DOHH2 (cell line): ENCODE data around the gene ZMAT3.

ENCODE experiments used
- H3F3A ChIP-seq: fragments of 200-600 bp; sonication (generic), shearing (Covaris generic); 2 replicates; pipeline ENCODE4 v1.6.0; 2016; ENCODE audit warnings: antibody characterized with exemption, mild to moderate bottlenecking; ENCODE audit not compliant: control insufficient read depth, insufficient read depth
- H3K27ac ChIP-seq: fragments of 200-600 bp; sonication (generic); 2 replicates; pipeline ENCODE4 v1.5.1; 2014; ENCODE audit warnings: low read depth, mild to moderate bottlenecking, low read length, moderate library complexity
- H3K27me3 ChIP-seq: fragments of 200-600 bp; sonication (generic); 2 replicates; pipeline ENCODE4 v1.6.1; 2014; ENCODE audit warnings: mild to moderate bottlenecking, low read length, mixed read lengths; ENCODE audit not compliant: control insufficient read depth
- H3K36me3 ChIP-seq: fragments of 200-600 bp; sonication (generic); 2 replicates; pipeline ENCODE4 v1.6.1; 2014; ENCODE audit warnings: mild to moderate bottlenecking, low read length, moderate library complexity, mixed read lengths; ENCODE audit not compliant: control insufficient read depth
- H3K4me1 ChIP-seq: fragments of 200-600 bp; sonication (generic); 2 replicates; pipeline ENCODE4 v1.6.1; 2014; ENCODE audit warnings: mild to moderate bottlenecking, low read length, mixed read lengths; ENCODE audit not compliant: control insufficient read depth
- H3K4me2 ChIP-seq: fragments of 200-600 bp; sonication (generic); 2 replicates; pipeline ENCODE4 v1.6.0; 2014; ENCODE audit warnings: mild to moderate bottlenecking, low read length, moderate library complexity
- H3K4me3 ChIP-seq: fragments of 200-600 bp; sonication (generic); 2 replicates; pipeline ENCODE4 v1.5.1; 2014; ENCODE audit warnings: mild to moderate bottlenecking, low read length, mixed read lengths
- H3K79me2 ChIP-seq: fragments of 200-600 bp; sonication (generic); 2 replicates; pipeline ENCODE4 v1.6.1; 2014; ENCODE audit warnings: mild to moderate bottlenecking, low read length, mixed read lengths; ENCODE audit not compliant: control insufficient read depth
- H3K9me2 ChIP-seq: fragments of 200-600 bp; sonication (generic); replicated peaks from 2 replicates; pipeline ENCODE4 v1.6.1; 2014; ENCODE audit warnings: mild to moderate bottlenecking, low read length, mixed read lengths; ENCODE audit not compliant: control insufficient read depth
- H3K9me3 ChIP-seq: fragments of 200-600 bp; sonication (generic); 2 replicates; pipeline ENCODE4 v1.6.1; 2014; ENCODE audit warnings: antibody characterized with exemption, low read length, mixed read lengths; ENCODE audit not compliant: control insufficient read depth, insufficient read depth
- H4K20me1 ChIP-seq: fragments of 200-600 bp; sonication (generic); 2 replicates; pipeline ENCODE4 v1.6.0; 2014; ENCODE audit warnings: low read depth, mild to moderate bottlenecking, antibody characterized with exemption, low read length, moderate library complexity; ENCODE audit not compliant: control insufficient read depth, insufficient read depth
- EZH2phosphoT487 ChIP-seq: fragments of 200-600 bp; sonication (generic); IDR thresholded peaks from 2 replicates; pipeline ENCODE4 v1.6.1; 2017; ENCODE audit warnings: borderline replicate concordance, mild to moderate bottlenecking, antibody characterized with exemption, low read length, moderate library complexity, mixed read lengths
- TF ChIP-seq, protein P1 (sequence below): fragments of 200-600 bp; sonication (generic); IDR thresholded peaks from one replicate; pipeline ENCODE4 v1.5.1; 2014; ENCODE audit warnings: antibody characterized with exemption, mild to moderate bottlenecking, low read depth, low read length; ENCODE audit not compliant: poor library complexity, severe bottlenecking

ZMAT3 gene

DNA sequence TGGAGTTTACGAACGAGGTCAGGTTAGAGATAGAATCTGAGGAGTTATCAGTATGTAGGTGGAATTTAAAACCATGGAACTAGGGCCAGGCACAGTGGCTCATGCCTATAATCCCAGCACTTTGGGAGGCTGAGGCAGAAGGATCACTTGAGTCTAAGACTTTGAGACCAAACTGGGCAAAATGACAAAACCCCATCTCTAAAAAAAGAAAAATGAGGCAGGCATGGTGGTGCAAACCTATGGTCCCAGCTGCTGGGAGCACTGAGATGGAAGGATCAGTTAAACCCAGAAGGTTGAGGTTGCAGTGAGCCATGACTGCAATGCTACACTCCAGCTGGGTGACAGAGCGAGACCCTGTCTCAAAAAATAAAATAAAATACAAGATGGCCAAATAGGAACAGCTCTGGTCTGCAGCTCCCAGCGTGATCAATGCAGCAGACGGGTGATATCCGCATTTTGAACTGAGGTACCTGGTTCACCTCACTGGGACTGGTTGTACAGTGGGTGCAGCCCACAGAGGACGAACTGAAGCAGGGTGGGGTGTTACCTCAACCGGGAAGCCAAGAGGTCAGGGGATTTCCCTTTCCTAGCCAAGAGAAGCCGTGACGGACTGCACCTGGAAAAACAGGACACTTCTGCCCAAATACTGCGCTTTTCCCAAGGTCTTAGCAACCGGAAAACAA, 33.3 kb downstream of the ZMAT3 start:
- Histone ChIP-seq H3K36me3 (no peaks in the 10 kb centered on the region; the same call in 1 of the 2 replicates), H3K4me3 (no peak overlapping the region), H3F3A (no peaks in the 10 kb centered on the region), H3K4me1 (no peaks in the 10 kb centered on the region), H4K20me1 (no peaks in the 10 kb centered on the region), H3K9me2 (no peaks in the 10 kb centered on the region), H3K27ac (no peak overlapping the region), H3K27me3 (no peaks in the 10 kb centered on the region), H3K79me2 (peaks cover 44% of the 10 kb centered on the region), H3K9me3 (no peaks in the 10 kb centered on the region), H3K4me2 (no peak overlapping the region)
- TF ChIP-seq, protein P1, sequence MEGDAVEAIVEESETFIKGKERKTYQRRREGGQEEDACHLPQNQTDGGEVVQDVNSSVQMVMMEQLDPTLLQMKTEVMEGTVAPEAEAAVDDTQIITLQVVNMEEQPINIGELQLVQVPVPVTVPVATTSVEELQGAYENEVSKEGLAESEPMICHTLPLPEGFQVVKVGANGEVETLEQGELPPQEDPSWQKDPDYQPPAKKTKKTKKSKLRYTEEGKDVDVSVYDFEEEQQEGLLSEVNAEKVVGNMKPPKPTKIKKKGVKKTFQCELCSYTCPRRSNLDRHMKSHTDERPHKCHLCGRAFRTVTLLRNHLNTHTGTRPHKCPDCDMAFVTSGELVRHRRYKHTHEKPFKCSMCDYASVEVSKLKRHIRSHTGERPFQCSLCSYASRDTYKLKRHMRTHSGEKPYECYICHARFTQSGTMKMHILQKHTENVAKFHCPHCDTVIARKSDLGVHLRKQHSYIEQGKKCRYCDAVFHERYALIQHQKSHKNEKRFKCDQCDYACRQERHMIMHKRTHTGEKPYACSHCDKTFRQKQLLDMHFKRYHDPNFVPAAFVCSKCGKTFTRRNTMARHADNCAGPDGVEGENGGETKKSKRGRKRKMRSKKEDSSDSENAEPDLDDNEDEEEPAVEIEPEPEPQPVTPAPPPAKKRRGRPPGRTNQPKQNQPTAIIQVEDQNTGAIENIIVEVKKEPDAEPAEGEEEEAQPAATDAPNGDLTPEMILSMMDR: no peak
- no peak for TF ChIP-seq EZH2phosphoT487

DNA sequence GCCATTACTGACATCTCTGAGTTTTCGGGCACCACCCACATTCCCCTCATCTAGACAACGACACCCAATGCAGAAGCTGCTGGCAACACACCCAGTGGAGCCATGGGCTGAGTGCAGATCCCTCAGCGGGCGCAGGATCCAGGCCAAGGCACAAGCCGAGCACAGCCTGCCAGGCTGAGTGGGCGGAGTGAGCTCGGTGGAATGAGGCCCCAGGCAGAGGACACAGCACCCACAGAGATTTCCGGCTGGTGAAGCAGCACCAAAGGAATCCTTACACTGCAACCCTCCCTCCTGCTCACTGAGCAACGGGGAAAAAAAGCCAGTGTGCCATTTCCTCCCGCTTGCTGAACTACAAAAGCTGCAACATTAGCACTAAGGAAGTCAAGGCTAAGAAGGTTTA, 34.3 kb downstream of the ZMAT3 start:
- H3K4me2 ChIP-seq: no peak overlapping the region

DNA sequence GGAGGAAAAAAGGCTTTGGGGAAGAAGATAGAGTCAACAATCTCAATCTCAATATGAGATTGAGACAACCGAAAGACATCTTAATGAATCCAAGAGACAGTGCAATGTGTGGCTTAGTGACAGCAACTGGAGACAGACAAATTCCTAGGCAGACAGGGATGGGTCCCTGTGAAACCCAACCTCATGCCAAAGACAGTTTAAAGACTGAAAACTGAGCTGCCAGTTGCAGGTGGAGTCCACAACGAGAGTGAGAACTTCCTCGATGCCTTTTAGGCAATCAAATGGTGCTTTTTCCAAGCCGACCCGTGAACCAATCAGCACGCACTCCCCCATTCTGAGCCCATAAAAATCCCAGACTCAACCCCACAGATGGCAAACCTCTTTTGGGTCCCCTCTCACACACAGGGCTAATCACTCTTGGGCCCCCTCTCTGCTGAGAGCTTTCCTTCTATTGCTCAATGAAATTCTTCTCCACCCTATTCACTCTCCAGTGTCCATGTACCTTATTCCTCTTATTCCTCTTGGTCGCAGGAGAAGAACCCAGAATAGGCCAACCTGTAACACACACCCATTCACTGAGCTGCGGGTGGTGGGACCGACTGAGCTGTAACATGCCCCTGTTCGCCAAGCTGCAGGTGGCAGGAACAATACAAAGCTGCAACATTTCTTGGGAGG, 34.8 kb downstream of the ZMAT3 start:
- TF ChIP-seq, protein P1: no peak
- no peak for TF ChIP-seq EZH2phosphoT487
- no peaks in the 10 kb centered on the region for H4K20me1 ChIP-seq
- H3K4me2 ChIP-seq: no peak overlapping the region
- no peaks in the 10 kb centered on the region; the same call in 1 of the 2 replicates for H3K36me3 ChIP-seq
- no peaks in the 10 kb centered on the region for H3K27me3 ChIP-seq
- no peaks in the 10 kb centered on the region for H3K9me2 ChIP-seq
- H3K4me3 ChIP-seq: no peak overlapping the region
- H3K79me2 ChIP-seq: peaks cover 41% of the 10 kb centered on the region
- no peak overlapping the region for H3K27ac ChIP-seq
- no peaks in the 10 kb centered on the region for H3F3A ChIP-seq
- no peaks in the 10 kb centered on the region for H3K9me3 ChIP-seq
- H3K4me1 ChIP-seq: no peaks in the 10 kb centered on the region

More for the DNA sequence above, 34.3 kb downstream of the ZMAT3 start:
- H3K27ac ChIP-seq: no peak overlapping the region
- no peaks in the 10 kb centered on the region; the same call in 1 of the 2 replicates for H3K36me3 ChIP-seq
- H3K27me3 ChIP-seq: no peaks in the 10 kb centered on the region
- no peaks in the 10 kb centered on the region for H3K9me2 ChIP-seq
- H3K79me2 ChIP-seq: peaks cover 44% of the 10 kb centered on the region
- no peaks in the 10 kb centered on the region for H3K9me3 ChIP-seq
- no peaks in the 10 kb centered on the region for H3F3A ChIP-seq
- H4K20me1 ChIP-seq: no peaks in the 10 kb centered on the region
- TF ChIP-seq, protein P1: no peak
- TF ChIP-seq EZH2phosphoT487: no peak
- H3K4me3 ChIP-seq: no peak overlapping the region
- H3K4me1 ChIP-seq: no peaks in the 10 kb centered on the region
